HG03457 (cell line): Measurements from ENCODE around the gene MAGI2.

ENCODE experiments used
- ATAC-seq: cut with Tn5 transposase; IDR thresholded peaks from one replicate; pipeline ENCODE4 v1.9.1; 2021; ENCODE audit warnings: moderate number of reproducible peaks; ENCODE audit not compliant: unreplicated experiment

The MAGI2 gene

GRCh38 chr7:79180533-79180932, 272.9 kb downstream of the MAGI2 start:
- no peak for ATAC-seq

GRCh38 chr7:79176859-79177477, 276.5 kb downstream of the MAGI2 start:
- no peak for ATAC-seq

- no peak for ATAC-seq
Measured at GRCh38 chr7:79175374-79175773, 278.1 kb downstream of the MAGI2 start.

- ATAC-seq = no peak
Measured at GRCh38 chr7:79165225-79165624, 288.2 kb downstream of the MAGI2 start.

- ATAC-seq = no peak
Measured at GRCh38 chr7:79159040-79159664, 294.3 kb downstream of the MAGI2 start.

- no peak for ATAC-seq
Measured at GRCh38 chr7:79157281-79157680, 296.2 kb downstream of the MAGI2 start.

- ATAC-seq = no peak
Measured at GRCh38 chr7:79149831-79150230, 303.6 kb downstream of the MAGI2 start.

GRCh38 chr7:79142706-79143105, 310.8 kb downstream of the MAGI2 start:
- no peak for ATAC-seq

GRCh38 chr7:79141252-79141651, 312.2 kb downstream of the MAGI2 start:
- ATAC-seq = no peak

GRCh38 chr7:79137942-79138341, 315.5 kb downstream of the MAGI2 start:
- no peak for ATAC-seq

- ATAC-seq = no peak
Measured at GRCh38 chr7:79132844-79133451, 320.5 kb downstream of the MAGI2 start.

- no peak for ATAC-seq
Measured at GRCh38 chr7:79130715-79131114, 322.8 kb downstream of the MAGI2 start.

GRCh38 chr7:79124331-79124730, 329.1 kb downstream of the MAGI2 start:
- ATAC-seq = no peak

- ATAC-seq = no peak
Measured at GRCh38 chr7:79118143-79118542, 335.3 kb downstream of the MAGI2 start.

GRCh38 chr7:79096361-79096805, 357.1 kb downstream of the MAGI2 start:
- no peak for ATAC-seq

- ATAC-seq = no peak
Measured at GRCh38 chr7:79093421-79093820, 360.0 kb downstream of the MAGI2 start.

- ATAC-seq = no peak
Measured at GRCh38 chr7:79091661-79092060, 361.8 kb downstream of the MAGI2 start.

GRCh38 chr7:79091011-79091410, 362.5 kb downstream of the MAGI2 start:
- ATAC-seq = no peak

GRCh38 chr7:79090543-79090942, 362.9 kb downstream of the MAGI2 start:
- ATAC-seq = no peak

- ATAC-seq = no peak
Measured at GRCh38 chr7:79084423-79084822, 369.0 kb downstream of the MAGI2 start.

- ATAC-seq = no peak
Measured at GRCh38 chr7:79079919-79080554, 373.4 kb downstream of the MAGI2 start.

- no peak for ATAC-seq
Measured at GRCh38 chr7:79078273-79078672, 375.2 kb downstream of the MAGI2 start.
